Measurements from ENCODE around the gene AGMAT.

The AGMAT gene

GRCh38 chr1:15558516-15558915 lies 26.3 kb downstream of the AGMAT start:
- no peak for DNase-seq

- DNase-seq = no peak
Measured at GRCh38 chr1:15557594-15557993, 27.3 kb downstream of the AGMAT start.

GRCh38 chr1:15557008-15557407 lies 27.8 kb downstream of the AGMAT start:
- no peak for DNase-seq

GRCh38 chr1:15550573-15550972 lies 34.3 kb downstream of the AGMAT start:
- DNase-seq = no peak

GRCh38 chr1:15546641-15547040 lies 38.2 kb downstream of the AGMAT start:
- no peak for DNase-seq

DNA sequence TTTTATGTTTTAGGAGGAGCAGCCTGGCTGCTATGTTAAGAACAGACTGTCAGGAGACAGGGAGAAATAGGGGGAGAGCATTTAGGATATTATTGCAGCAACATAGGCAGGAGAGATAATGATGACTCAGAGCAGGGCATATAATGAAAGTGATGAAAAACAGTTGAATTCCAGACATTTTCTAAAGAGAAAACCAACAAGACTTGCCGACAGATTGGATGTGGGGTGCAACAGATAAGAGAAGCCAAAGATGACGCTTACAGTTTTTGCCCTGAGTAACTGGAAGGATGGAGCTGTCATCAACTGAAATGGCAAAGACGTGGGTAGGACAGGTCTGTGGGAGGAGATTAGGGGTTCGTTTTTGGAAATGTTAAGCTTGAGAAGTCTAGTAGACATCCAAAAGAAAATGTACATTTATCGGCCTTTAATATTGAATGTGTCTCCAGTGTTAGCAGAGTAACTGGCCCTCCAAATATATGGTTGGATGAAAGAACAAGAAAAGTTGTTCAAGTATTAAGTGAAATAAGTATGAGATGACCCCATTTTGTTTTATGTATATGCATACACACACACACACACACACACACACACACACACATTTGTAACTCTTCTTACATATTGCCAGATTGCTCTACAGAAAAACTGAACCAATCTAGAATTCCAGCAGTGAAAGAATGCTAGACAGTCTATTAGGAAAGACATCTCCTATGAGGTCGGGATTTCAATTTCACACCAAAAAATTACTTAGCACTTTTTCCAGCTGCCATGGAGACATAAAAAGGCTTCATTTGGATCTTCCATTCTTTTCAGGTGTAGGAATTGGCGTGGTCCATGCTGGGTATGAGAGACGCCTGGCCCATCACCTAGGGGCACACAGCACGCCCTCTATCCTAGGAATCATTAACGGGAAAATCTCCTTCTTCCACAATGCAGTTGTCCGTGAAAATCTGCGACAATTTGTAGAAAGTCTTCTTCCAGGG lies 41.0 kb downstream of the AGMAT start:
- DNase-seq = no peak

DNA sequence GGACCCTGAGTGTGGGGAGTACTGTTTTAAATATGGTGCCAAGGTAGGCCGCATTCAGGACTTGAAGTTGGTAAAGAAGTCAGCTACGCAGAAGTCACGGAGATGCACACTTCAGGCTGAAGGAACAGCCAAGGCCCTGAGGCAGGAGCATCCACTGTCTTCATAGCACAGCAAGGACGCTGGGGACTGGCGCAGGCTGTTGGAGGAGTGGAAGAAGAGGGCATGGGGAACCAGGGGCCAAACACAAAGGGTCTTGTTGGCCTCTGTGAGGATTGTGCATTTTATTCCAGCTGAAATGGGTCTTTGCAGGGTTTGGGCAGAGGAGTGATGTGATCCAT lies 41.6 kb downstream of the AGMAT start:
- no peak for DNase-seq

GRCh38 chr1:15542388-15543250 lies 42.2 kb downstream of the AGMAT start:
- no peak for DNase-seq

GRCh38 chr1:15541231-15541792 lies 43.5 kb downstream of the AGMAT start:
- DNase-seq = no peak

DNA sequence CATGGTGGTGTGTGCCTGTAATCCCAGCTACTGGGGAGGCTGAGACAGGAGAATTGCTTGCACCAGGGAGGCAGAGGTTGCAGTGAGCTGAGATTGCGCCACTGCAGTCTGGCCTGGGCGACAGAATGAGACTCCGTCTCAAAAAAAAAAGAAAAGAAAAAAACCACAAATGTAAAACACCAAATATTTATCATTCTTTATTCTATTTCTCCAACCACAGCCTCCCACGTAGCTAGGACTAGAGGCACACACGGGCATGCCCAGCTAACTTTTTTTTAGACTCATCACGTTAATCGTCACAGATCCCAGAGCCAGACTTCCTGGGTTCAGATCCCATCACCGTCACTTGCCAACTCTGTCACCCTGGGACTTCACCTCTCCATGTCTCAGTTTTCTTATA lies 44.7 kb downstream of the AGMAT start:
- no peak for DNase-seq

DNA sequence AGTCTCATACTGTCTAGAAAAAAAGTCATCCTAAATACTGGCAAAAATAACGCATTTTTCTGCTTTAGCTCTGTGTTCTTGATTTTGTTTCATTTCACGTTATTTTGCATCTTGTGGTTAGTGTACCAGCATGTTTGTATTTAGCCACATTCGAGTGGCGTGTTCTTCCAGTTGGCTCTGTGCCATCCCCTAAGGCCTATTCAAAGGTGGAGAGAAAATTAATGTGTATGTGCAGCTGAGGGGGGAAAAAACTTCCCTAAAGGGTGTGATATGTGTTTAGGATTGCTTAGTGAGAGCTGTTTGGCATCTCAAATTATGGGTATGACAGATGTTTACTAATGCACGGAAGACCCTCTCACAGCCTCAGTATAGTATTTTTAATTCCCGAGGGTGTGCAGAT lies 46.1 kb downstream of the AGMAT start:
- DNase-seq = no peak

DNA sequence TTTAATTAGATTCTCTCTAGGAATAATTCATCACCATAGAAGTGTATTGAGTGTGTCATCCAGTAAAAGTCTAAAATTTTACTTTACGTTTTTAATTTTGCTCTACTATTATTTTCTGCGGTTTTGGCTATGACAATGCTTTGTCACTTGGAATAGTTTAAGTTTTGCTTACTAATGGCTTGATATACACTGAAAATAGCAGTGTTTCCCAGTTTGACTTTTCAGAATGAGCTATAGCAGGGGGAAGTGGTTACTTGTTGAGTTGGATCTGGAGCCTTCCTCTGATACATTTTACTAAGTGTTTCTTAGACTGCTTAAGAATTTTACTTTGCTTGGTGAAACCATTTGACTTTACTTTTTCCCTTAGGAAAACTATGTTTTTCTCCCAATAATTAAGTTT lies 53.2 kb downstream of the AGMAT start:
- DNase-seq = no peak

DNA sequence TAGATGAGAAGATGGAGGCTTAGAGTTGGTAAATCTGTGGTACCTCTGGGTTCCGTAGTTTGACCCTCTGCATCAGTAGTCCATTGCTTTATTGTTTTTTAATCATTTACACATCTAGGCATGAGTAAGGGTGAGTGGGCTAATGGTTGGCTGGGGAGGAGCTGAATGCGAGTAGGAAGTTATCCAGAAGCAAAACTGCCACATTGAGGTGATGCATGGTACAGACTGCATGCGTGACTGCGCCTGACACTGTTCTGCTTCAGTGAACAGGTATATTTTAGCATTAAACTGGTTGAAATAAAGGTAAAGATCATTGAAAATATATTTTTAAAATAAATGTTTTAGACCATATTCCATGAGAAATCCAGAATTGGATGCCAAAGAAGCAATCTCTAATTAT lies 53.8 kb downstream of the AGMAT start:
- DNase-seq = no peak

- peak; percentile 98 for DNase-seq
Measured at GRCh38 chr1:15526490-15527339, 58.1 kb downstream of the AGMAT start, which contains the start of gene DNAJC16. Gene DNAJC16 (plus strand): TSS chr1:15526848. CDS start chr1:15529106, 2,258 bp downstream.

DNA sequence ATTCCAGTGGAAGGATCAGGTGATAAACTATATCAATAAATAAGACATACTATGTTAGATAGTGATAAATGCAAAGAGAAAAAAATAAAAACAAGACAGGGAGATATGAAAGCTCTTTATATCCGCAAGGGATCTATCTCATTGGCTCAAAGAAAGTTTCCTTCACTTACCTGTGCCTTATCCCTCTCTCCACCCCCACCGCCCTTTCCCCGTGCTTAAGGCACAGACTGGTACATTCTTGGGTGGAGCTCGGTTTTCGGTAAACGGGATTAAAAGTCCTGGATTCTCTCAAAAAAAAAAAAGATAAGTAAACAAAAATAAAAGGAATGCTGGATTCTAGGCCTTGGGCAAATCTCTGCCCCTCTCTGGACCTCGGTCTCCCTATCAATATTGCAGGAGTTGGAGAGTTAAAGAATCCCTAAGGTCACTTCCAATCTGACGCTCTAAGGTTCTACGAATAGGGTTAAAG lies 58.8 kb downstream of the AGMAT start:
- no peak for DNase-seq

GRCh38 chr1:15525050-15526020 lies 59.5 kb downstream of the AGMAT start:
- no peak for DNase-seq

- peak; percentile 88 for DNase-seq
Measured at GRCh38 chr1:15524283-15525049, 60.4 kb downstream of the AGMAT start.

DNA sequence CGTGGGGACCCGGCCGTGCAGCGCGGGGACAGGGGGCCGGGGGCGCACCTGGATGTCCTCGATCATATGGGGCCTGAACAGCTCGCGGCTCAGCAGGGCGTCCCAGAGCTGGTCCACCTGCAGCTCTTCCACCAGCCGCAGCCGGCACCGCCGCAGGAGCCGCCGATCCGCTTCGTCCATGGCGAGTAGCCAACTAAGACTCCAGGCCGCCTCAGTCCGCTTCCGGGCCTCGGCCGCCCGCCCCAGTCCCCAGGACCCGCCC lies 60.9 kb downstream of the AGMAT start, which contains the start of gene CASP9:
CASP9 (minus strand) TSS at position 195 of the 262 bp plus-strand sequence; CDS start at position 180, 15 bp downstream.
- no peak for DNase-seq

GRCh38 chr1:15523104-15524020 lies 61.5 kb downstream of the AGMAT start:
- no peak for DNase-seq

Data from NCI-H1694 (cell line).